ENCODE results near the gene ARHGAP24. TPM values are rescaled to one million over a fixed set of nuclear protein-coding genes. Genes with fewer than 3 reads are reported as not detected.

Gene ARHGAP24
- total and polyA plus RNA-seq, 3 donors from 2014 or later: 5.7 to 9.9 (median 9.4) TPM

DNA sequence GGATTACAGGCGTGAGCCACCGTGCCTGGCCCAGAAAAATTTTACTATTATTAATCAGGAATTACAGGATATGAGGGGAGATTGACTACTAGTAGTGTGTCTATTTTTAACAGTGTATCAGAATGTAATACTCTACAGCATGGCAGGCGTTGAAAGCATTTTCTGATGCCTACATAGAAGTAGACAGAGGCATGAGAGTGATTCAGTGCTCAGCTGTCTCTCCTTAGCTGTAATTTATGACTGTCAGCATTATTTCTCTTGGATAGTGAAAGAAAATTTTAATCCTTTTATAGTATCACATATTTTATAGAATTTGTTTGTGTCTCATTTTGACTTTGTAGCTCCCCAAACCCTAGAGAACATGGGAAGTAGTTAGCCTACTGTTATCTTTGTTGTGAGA, 20.7 kb downstream of the ARHGAP24 start:
- intact Hi-C loops (cut with DNase I; ENCODE audit: low total_unique reads): no loop called here
- peaks cover 13% of the 10 kb centered on the region for H3K4me1 ChIP-seq
- no peak for TF ChIP-seq POLR2A (IDR thresholded peaks at IDR 0.05)
- TF ChIP-seq, protein P1, sequence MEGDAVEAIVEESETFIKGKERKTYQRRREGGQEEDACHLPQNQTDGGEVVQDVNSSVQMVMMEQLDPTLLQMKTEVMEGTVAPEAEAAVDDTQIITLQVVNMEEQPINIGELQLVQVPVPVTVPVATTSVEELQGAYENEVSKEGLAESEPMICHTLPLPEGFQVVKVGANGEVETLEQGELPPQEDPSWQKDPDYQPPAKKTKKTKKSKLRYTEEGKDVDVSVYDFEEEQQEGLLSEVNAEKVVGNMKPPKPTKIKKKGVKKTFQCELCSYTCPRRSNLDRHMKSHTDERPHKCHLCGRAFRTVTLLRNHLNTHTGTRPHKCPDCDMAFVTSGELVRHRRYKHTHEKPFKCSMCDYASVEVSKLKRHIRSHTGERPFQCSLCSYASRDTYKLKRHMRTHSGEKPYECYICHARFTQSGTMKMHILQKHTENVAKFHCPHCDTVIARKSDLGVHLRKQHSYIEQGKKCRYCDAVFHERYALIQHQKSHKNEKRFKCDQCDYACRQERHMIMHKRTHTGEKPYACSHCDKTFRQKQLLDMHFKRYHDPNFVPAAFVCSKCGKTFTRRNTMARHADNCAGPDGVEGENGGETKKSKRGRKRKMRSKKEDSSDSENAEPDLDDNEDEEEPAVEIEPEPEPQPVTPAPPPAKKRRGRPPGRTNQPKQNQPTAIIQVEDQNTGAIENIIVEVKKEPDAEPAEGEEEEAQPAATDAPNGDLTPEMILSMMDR (IDR thresholded peaks at IDR 0.05): no peak
- WGBS, 2 donors: 53 to 54% methylated on average over 3 of the region's 3 CpGs
- no peaks in the 10 kb centered on the region for H3K9me3 ChIP-seq
- H3K36me3 ChIP-seq (ENCODE audit: low read depth, missing control alignments): no peaks in the 10 kb centered on the region
- H3K4me3 ChIP-seq: no peak overlapping the region
- H3K27ac ChIP-seq: no peak overlapping the region
- no peaks in the 10 kb centered on the region for H3K27me3 ChIP-seq
- no peak for DNase-seq

DNA sequence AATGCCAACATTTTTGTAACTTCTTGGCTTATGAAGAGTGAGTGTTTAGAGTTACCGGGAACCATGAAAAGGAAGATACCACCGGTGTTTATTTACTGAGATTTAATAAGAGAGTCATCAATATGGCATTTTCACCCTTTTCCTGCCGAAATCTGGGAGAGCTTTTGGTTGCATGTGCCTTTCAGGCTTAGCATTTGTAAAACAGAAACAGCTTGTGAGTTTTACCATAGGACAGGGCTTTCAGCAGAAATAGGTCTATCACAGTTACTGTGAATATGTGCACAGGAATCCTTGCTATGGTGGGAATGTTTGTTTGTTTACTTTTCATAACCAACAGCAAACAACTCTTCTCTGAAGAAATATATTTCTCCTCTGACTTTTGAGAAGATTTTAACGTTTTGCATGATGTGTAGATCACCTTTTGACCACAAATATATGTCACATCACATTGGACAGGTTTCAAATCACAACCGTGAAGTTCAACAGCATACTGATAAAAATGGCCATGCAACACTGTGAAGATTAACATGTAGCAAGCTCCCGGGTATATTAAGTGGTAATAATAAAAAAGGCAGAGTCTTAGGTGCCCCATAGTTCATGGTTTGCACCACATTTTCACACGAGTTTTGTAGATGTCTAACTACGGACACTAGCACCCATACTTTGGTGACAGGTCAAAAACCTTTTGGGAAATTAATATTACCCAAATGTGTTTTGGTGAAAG, 21.3 kb downstream of the ARHGAP24 start:
- TF ChIP-seq, protein P1 (IDR thresholded peaks at IDR 0.05): no peak
- no peak for TF ChIP-seq POLR2A (IDR thresholded peaks at IDR 0.05)
- intact Hi-C loops (cut with DNase I; ENCODE audit: low total_unique reads): no loop called here

DNA sequence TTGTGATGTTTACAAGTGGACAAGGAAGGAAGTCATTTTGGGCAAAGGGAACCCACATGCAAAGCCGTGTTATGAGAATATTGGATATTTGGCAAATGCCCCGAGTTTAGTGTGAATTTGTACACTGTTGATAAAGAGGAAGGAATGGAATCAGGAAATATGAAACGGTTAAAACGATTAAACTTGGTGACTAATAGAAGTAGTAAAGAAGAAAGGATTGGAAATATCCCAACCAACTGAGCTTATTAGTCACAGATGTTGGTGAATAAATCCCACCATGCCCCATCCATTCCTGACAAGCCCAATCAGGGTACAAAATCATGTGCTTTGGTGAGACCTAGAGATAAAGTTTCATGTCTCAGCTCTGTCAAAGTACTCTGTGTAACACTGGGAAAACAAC, 22.0 kb downstream of the ARHGAP24 start:
- Histone ChIP-seq H3K27ac (no peak overlapping the region), H3K4me1 (peaks cover 13% of the 10 kb centered on the region), H3K36me3 (ENCODE audit: low read depth, missing control alignments) (no peaks in the 10 kb centered on the region), H3K9me3 (no peaks in the 10 kb centered on the region), H3K4me3 (no peak overlapping the region), H3K27me3 (no peaks in the 10 kb centered on the region)
- DNase-seq: no peak
- intact Hi-C loops (cut with DNase I; ENCODE audit: low total_unique reads): no loop called here
- WGBS, 2 donors: 47 to 57% methylated on average over 4 of the region's 4 CpGs
- TF ChIP-seq, protein P1 (IDR thresholded peaks at IDR 0.05): no peak
- TF ChIP-seq POLR2A (IDR thresholded peaks at IDR 0.05): no peak

More for the DNA sequence above, 21.3 kb downstream of the ARHGAP24 start:
- no peak overlapping the region for H3K27ac ChIP-seq
- DNase-seq: no peak
- no peaks in the 10 kb centered on the region for H3K27me3 ChIP-seq
- no peaks in the 10 kb centered on the region for H3K36me3 ChIP-seq (ENCODE audit: low read depth, missing control alignments)
- no peaks in the 10 kb centered on the region for H3K9me3 ChIP-seq
- H3K4me3 ChIP-seq: no peak overlapping the region
- peaks cover 13% of the 10 kb centered on the region for H3K4me1 ChIP-seq
- WGBS, 2 donors: 51 to 53% methylated on average over 8 of the region's 8 CpGs

DNA sequence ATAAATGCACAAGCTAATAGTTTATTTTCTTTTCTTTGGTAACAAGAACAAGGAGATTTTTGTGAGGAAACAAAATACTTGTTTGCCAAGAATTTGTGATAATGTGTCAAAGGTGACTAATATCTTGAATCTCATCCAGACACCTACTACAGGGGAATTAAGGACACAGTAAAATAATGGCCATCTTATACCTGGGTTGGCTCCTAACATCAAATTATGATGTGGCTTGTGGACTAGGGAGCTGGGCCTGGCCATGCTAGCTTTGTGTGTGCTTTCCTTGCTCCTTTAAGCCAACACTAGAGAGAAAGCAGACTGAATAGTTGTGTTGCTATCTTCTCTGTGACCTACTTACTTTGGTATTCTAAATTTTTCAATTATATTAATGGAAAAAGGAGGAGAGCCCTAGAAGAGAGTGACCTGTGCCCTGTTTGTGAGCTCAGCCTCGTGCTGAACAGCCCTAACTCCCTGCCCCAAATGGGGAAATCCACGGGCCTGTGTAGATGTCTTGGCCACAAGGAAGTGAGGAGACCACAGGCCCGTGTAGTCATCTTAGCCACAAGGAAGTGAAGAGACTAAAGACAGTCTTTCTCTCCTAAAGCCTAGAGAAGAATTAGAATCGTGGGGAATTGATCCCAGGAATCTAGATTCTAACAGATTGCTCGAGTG, 23.3 kb downstream of the ARHGAP24 start:
- Histone ChIP-seq H3K4me1 (peaks cover 13% of the 10 kb centered on the region), H3K36me3 (ENCODE audit: low read depth, missing control alignments) (no peaks in the 10 kb centered on the region), H3K9me3 (no peaks in the 10 kb centered on the region), H3K4me3 (no peak overlapping the region), H3K27me3 (no peaks in the 10 kb centered on the region), H3K27ac (peak overlapping the region in 1 of 2 donors; percentile 66)
- TF ChIP-seq POLR2A (IDR thresholded peaks at IDR 0.05): no peak
- TF ChIP-seq, protein P1 (IDR thresholded peaks at IDR 0.05): no peak
- intact Hi-C loops (cut with DNase I; ENCODE audit: low total_unique reads): no loop called here
- 50 to 61% methylated on average over 5 of the region's 5 CpGs for WGBS, 2 donors
- peak; percentile 57 for DNase-seq
